ENCODE measurements around the gene GPER1. TPM values are rescaled to one million over a fixed set of nuclear protein-coding genes. Genes with fewer than 3 reads are reported as not detected.
"Not testable (repeated sequence)": the region's sequence is repeated elsewhere in the genome, so short reads cannot be mapped to it uniquely, and the experiment has no call there.

Gene GPER1
- polyA plus RNA-seq, result 0.05 to 0.21 TPM (median 0.08 TPM) in 3 replicates
- polyA plus RNA-seq (2011; ENCODE audit: low read depth), result not detected
- 0.04 and 0.12 TPM in 2 replicates for polyA plus RNA-seq (2011; cell fraction: cytosol; rRNA removed)
- 0.09 and 0.13 TPM in 2 replicates for polyA plus RNA-seq (2011; cell fraction: nucleus; rRNA removed)
- 0.10 and 0.39 TPM in 2 replicates for polyA plus RNA-seq (2012; ENCODE audit: low replicate concordance)
- not detected in 3 replicates for polyA minus RNA-seq
- not detected for polyA minus RNA-seq (2011; cell fraction: cytosol; rRNA and poly(A)+ RNA removed)
- polyA minus RNA-seq (2011; cell fraction: nucleus; rRNA and poly(A)+ RNA removed), result not detected in 2 replicates

- no peak for DNase-seq (ENCODE audit: low read depth, low spot score)
- dilution Hi-C loops (cut with MboI; ENCODE audit: extremely low pct_ligation_motif_present, low sequenced_read_pairs), result no loop called here
- H2AFZ ChIP-seq (ENCODE audit: control insufficient read depth, low read length), result peak within 1 kb of the TSS; percentile 47
Observed at GRCh38 chr7:1087952-1088920, at the start of gene GPER1. Gene GPER1, plus strand, starts transcription at chr7:1088113. Its CDS starts 3,616 bp downstream, at chr7:1091729.

GRCh38 chr7:1040233-1040632 is 47.7 kb upstream of the GPER1 start:
- H3K4me3 ChIP-seq (ENCODE audit: control insufficient read depth in 2 of 3, extremely low read depth in 1 of 3, insufficient read depth in 2 of 3, low read depth in 1 of 3, low read length in 3 of 3); H3K9me1 ChIP-seq (ENCODE audit: control insufficient read depth, extremely low read depth, insufficient read depth, low read length); H3K9ac ChIP-seq (ENCODE audit: control insufficient read depth, extremely low read depth, insufficient read depth, low read length); H3K27me3 ChIP-seq (ENCODE audit: control insufficient read depth, extremely low read depth, insufficient read depth, low read length); H3K36me3 ChIP-seq (ENCODE audit: control insufficient read depth in 2 of 2, extremely low read depth in 1 of 2, insufficient read depth in 2 of 2, low read length in 2 of 2); H4K20me1 ChIP-seq (ENCODE audit: control insufficient read depth, extremely low read depth, insufficient read depth, low read length); H2AFZ ChIP-seq (ENCODE audit: control insufficient read depth, low read length); dilution Hi-C loops (cut with MboI; ENCODE audit: extremely low pct_ligation_motif_present, low sequenced_read_pairs); FAIRE-seq; H3K4me2 ChIP-seq (ENCODE audit: control insufficient read depth, extremely low read depth, insufficient read depth, low read depth, low read length); H3K27ac ChIP-seq (ENCODE audit: control insufficient read depth, insufficient read depth, low read length); H3K9me3 ChIP-seq (ENCODE audit: control insufficient read depth, low read depth, low read length); DNase-seq (ENCODE audit: low read depth, low spot score): not testable (repeated sequence)
- peaks cover 13% of the 10 kb centered on the region for H3K79me2 ChIP-seq (ENCODE audit: control insufficient read depth, insufficient read depth, low read length)
- peaks cover 11% of the 10 kb centered on the region for H3K4me1 ChIP-seq (ENCODE audit: control insufficient read depth, extremely low read depth, insufficient read depth, low read length)

More at GRCh38 chr7:1087952-1088920, at the start of gene GPER1:
- Histone ChIP-seq H3K79me2 (ENCODE audit: control insufficient read depth, insufficient read depth, low read length) (no peaks in the 10 kb centered on the region), H3K9ac (ENCODE audit: control insufficient read depth, extremely low read depth, insufficient read depth, low read length) (peak within 1 kb of the TSS; percentile 71), H3K36me3 (ENCODE audit: control insufficient read depth in 2 of 2, extremely low read depth in 1 of 2, insufficient read depth in 2 of 2, low read length in 2 of 2) (peaks cover 0 to 3% of the 10 kb centered on the region in 2 experiments), H3K9me1 (ENCODE audit: control insufficient read depth, extremely low read depth, insufficient read depth, low read length) (no peaks in the 10 kb centered on the region), H3K27ac (ENCODE audit: control insufficient read depth, insufficient read depth, low read length) (peak within 1 kb of the TSS; percentile 36), H4K20me1 (ENCODE audit: control insufficient read depth, extremely low read depth, insufficient read depth, low read length) (peaks cover 6% of the 10 kb centered on the region), H3K4me3 (ENCODE audit: control insufficient read depth in 2 of 3, extremely low read depth in 1 of 3, insufficient read depth in 2 of 3, low read depth in 1 of 3, low read length in 3 of 3) (peak within 1 kb of the TSS; percentile 7 to 63 (median 39)), H3K27me3 (ENCODE audit: control insufficient read depth, extremely low read depth, insufficient read depth, low read length) (no peaks in the 10 kb centered on the region), H3K9me3 (ENCODE audit: control insufficient read depth, low read depth, low read length) (no peaks in the 10 kb centered on the region), H3K4me2 (ENCODE audit: control insufficient read depth, extremely low read depth, insufficient read depth, low read depth, low read length) (peak within 1 kb of the TSS; percentile 91), H3K4me1 (ENCODE audit: control insufficient read depth, extremely low read depth, insufficient read depth, low read length) (peaks cover 19% of the 10 kb centered on the region)
- FAIRE-seq, result no peak
- no peak for TF ChIP-seq CTCF (optimal IDR thresholded peaks at IDR 0.05 in 1 of 3, IDR thresholded peaks at IDR 0.05 in 1 of 3, conservative IDR thresholded peaks at IDR 0.05 in 1 of 3; ENCODE audit: extremely low read depth in 1 of 3, insufficient read depth in 2 of 3, low read length in 3 of 3)
- TF ChIP-seq EZH2 (IDR thresholded peaks at IDR 0.05; ENCODE audit: low read length), result no peak
